ENCODE measurements around the gene RPS6KA1.

Gene RPS6KA1

DNA sequence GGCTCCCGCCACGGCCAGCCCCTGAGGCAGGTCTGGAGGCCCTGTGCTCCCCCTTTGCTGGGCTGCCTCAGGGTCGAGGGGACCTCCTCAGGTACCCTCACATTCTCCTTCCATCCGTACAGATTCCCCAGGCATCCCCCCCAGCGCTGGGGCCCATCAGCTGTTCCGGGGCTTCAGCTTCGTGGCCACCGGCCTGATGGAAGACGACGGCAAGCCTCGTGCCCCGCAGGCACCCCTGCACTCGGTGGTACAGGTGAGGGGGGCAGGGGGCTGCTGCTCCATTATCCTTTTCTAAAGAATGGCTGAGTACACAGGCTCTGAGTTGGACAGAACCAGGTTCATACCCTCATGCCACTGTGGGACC, 29.1 kb downstream of the RPS6KA1 start:
- Histone ChIP-seq H3K36me3 (ENCODE audit: insufficient read depth, low read length) (peaks cover 89% of the 10 kb centered on the region), H3K27me3 (ENCODE audit: insufficient read depth, low read length) (no peaks in the 10 kb centered on the region), H3K9ac (ENCODE audit: low read length) (no peak overlapping the region), H3K9me2 (ENCODE audit: low read depth, low read length) (no peaks in the 10 kb centered on the region), H3K9me3 (ENCODE audit: low read length) (no peaks in the 10 kb centered on the region), H3K4me2 (ENCODE audit: low read length) (no peak overlapping the region), H3K79me2 (ENCODE audit: insufficient read depth, low read length) (no peaks in the 10 kb centered on the region), H4K20me1 (ENCODE audit: insufficient read depth, low read length) (no peaks in the 10 kb centered on the region), H3F3A (ENCODE audit: insufficient read depth, low read length) (no peaks in the 10 kb centered on the region), H3K27ac (ENCODE audit: low read depth, low read length, poor library complexity, severe bottlenecking) (no peak overlapping the region), H2AFZ (ENCODE audit: low read length) (no peak overlapping the region), H3K4me3 (ENCODE audit: low read depth, low read length, poor library complexity, severe bottlenecking) (no peak overlapping the region), H3K4me1 (ENCODE audit: insufficient read depth, low read length, severe bottlenecking) (no peaks in the 10 kb centered on the region)
- TF ChIP-seq EZH2 (IDR thresholded peaks at IDR 0.05; ENCODE audit: borderline replicate concordance, low read length): no peak
- TF ChIP-seq, protein P1, sequence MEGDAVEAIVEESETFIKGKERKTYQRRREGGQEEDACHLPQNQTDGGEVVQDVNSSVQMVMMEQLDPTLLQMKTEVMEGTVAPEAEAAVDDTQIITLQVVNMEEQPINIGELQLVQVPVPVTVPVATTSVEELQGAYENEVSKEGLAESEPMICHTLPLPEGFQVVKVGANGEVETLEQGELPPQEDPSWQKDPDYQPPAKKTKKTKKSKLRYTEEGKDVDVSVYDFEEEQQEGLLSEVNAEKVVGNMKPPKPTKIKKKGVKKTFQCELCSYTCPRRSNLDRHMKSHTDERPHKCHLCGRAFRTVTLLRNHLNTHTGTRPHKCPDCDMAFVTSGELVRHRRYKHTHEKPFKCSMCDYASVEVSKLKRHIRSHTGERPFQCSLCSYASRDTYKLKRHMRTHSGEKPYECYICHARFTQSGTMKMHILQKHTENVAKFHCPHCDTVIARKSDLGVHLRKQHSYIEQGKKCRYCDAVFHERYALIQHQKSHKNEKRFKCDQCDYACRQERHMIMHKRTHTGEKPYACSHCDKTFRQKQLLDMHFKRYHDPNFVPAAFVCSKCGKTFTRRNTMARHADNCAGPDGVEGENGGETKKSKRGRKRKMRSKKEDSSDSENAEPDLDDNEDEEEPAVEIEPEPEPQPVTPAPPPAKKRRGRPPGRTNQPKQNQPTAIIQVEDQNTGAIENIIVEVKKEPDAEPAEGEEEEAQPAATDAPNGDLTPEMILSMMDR (IDR thresholded peaks at IDR 0.05; ENCODE audit: low read length): no peak

DNA sequence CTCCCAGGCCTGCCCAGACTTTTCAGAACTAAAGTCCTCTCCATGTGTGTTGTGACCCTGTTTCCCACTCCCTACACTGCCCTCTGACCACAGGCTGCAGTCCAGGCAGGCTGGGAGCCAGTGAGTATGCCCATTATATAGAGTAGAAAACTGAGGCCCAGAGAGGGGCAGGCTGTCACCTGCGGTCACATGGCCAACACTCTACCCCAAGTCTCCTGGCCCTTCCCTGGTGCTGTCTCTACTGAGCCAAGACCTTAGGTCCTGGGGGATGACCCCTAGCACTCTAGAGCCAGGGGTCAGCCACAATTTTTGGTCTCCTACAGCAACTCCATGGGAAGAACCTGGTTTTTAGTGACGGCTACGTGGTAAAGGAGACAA, 30.8 kb downstream of the RPS6KA1 start:
- Histone ChIP-seq H3K27ac (ENCODE audit: low read depth, low read length, poor library complexity, severe bottlenecking) (no peak overlapping the region), H3F3A (ENCODE audit: insufficient read depth, low read length) (no peaks in the 10 kb centered on the region), H3K9me2 (ENCODE audit: low read depth, low read length) (no peaks in the 10 kb centered on the region), H3K4me1 (ENCODE audit: insufficient read depth, low read length, severe bottlenecking) (no peaks in the 10 kb centered on the region), H3K4me3 (ENCODE audit: low read depth, low read length, poor library complexity, severe bottlenecking) (no peak overlapping the region), H2AFZ (ENCODE audit: low read length) (no peak overlapping the region), H4K20me1 (ENCODE audit: insufficient read depth, low read length) (no peaks in the 10 kb centered on the region), H3K9me3 (ENCODE audit: low read length) (no peaks in the 10 kb centered on the region), H3K79me2 (ENCODE audit: insufficient read depth, low read length) (no peaks in the 10 kb centered on the region), H3K36me3 (ENCODE audit: insufficient read depth, low read length) (peaks cover 82% of the 10 kb centered on the region), H3K4me2 (ENCODE audit: low read length) (no peak overlapping the region), H3K27me3 (ENCODE audit: insufficient read depth, low read length) (no peaks in the 10 kb centered on the region), H3K9ac (ENCODE audit: low read length) (no peak overlapping the region)
- TF ChIP-seq EZH2 (IDR thresholded peaks at IDR 0.05; ENCODE audit: borderline replicate concordance, low read length): no peak

DNA sequence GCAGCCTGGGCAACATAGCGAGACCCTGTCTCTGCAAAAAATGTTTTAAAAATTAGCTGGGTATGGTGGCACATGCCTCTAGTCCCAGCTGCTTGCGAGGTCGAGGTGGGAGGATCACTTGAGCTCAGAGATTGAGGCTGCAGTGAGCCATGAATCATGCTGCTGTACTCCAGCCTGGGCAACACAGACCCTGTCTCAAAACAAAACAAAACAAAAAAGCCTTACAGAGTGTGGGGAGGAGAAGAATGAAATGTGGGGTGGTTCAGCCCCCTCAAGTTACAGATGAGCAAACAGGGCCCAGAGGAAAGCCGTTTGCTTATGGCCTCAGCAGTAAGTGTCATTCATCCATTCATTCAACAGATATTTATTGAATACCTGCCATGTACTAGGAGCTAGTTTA, 40.7 kb downstream of the RPS6KA1 start:
- H3K27ac ChIP-seq (ENCODE audit: low read depth, low read length, poor library complexity, severe bottlenecking): no peak overlapping the region
- H2AFZ ChIP-seq (ENCODE audit: low read length): no peak overlapping the region
- no peak overlapping the region for H3K4me2 ChIP-seq (ENCODE audit: low read length)
- no peaks in the 10 kb centered on the region for H3K27me3 ChIP-seq (ENCODE audit: insufficient read depth, low read length)
- no peaks in the 10 kb centered on the region for H4K20me1 ChIP-seq (ENCODE audit: insufficient read depth, low read length)
- H3K9ac ChIP-seq (ENCODE audit: low read length): no peak overlapping the region
- TF ChIP-seq, protein P1 (IDR thresholded peaks at IDR 0.05; ENCODE audit: low read length): no peak
- no peak for TF ChIP-seq EZH2 (IDR thresholded peaks at IDR 0.05; ENCODE audit: borderline replicate concordance, low read length)
- no peaks in the 10 kb centered on the region for H3K4me1 ChIP-seq (ENCODE audit: insufficient read depth, low read length, severe bottlenecking)
- no peaks in the 10 kb centered on the region for H3F3A ChIP-seq (ENCODE audit: insufficient read depth, low read length)
- no peak overlapping the region for H3K4me3 ChIP-seq (ENCODE audit: low read depth, low read length, poor library complexity, severe bottlenecking)
- no peaks in the 10 kb centered on the region for H3K79me2 ChIP-seq (ENCODE audit: insufficient read depth, low read length)
- no peaks in the 10 kb centered on the region for H3K9me3 ChIP-seq (ENCODE audit: low read length)
- H3K9me2 ChIP-seq (ENCODE audit: low read depth, low read length): no peaks in the 10 kb centered on the region
- H3K36me3 ChIP-seq (ENCODE audit: insufficient read depth, low read length): peaks cover 81% of the 10 kb centered on the region

DNA sequence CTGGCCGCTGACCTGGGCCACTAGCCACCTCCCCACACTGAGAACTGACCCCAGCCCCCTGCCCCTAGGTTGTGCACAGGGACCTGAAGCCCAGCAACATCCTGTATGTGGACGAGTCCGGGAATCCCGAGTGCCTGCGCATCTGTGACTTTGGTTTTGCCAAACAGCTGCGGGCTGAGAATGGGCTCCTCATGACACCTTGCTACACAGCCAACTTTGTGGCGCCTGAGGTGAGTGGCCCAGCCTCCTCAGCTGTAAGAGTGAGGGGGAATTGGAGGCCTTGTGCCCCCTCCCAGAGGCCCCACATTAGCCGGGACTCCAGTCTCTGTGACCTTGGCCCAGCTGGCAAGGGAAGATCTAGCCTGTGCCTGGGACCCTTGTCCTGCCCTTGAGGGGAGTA, 41.8 kb downstream of the RPS6KA1 start:
- Histone ChIP-seq H3K36me3 (ENCODE audit: insufficient read depth, low read length) (peaks cover 80% of the 10 kb centered on the region), H4K20me1 (ENCODE audit: insufficient read depth, low read length) (no peaks in the 10 kb centered on the region)

More for the DNA sequence above, 41.8 kb downstream of the RPS6KA1 start:
- no peak for TF ChIP-seq EZH2 (IDR thresholded peaks at IDR 0.05; ENCODE audit: borderline replicate concordance, low read length)
- TF ChIP-seq, protein P1 (IDR thresholded peaks at IDR 0.05; ENCODE audit: low read length): no peak
- Histone ChIP-seq H3K27me3 (ENCODE audit: insufficient read depth, low read length) (no peaks in the 10 kb centered on the region), H3K79me2 (ENCODE audit: insufficient read depth, low read length) (no peaks in the 10 kb centered on the region), H3K4me2 (ENCODE audit: low read length) (no peak overlapping the region), H3F3A (ENCODE audit: insufficient read depth, low read length) (no peaks in the 10 kb centered on the region), H3K4me1 (ENCODE audit: insufficient read depth, low read length, severe bottlenecking) (no peaks in the 10 kb centered on the region), H3K9me2 (ENCODE audit: low read depth, low read length) (no peaks in the 10 kb centered on the region), H3K4me3 (ENCODE audit: low read depth, low read length, poor library complexity, severe bottlenecking) (no peak overlapping the region), H3K9me3 (ENCODE audit: low read length) (no peaks in the 10 kb centered on the region), H3K9ac (ENCODE audit: low read length) (no peak overlapping the region), H2AFZ (ENCODE audit: low read length) (no peak overlapping the region), H3K27ac (ENCODE audit: low read depth, low read length, poor library complexity, severe bottlenecking) (no peak overlapping the region)

Measured in OCI-LY1 (cell line).